GM19468 (cell line): ENCODE results near the gene ZNF155.

Source experiments
- ATAC-seq: cut with Tn5 transposase; IDR thresholded peaks from one replicate; pipeline ENCODE4 v1.9.1; 2021; ENCODE audit warnings: mild to moderate bottlenecking, moderate library complexity, moderate number of reproducible peaks; ENCODE audit not compliant: unreplicated experiment; ENCODE audit errors: extremely low read depth

Gene ZNF155

DNA sequence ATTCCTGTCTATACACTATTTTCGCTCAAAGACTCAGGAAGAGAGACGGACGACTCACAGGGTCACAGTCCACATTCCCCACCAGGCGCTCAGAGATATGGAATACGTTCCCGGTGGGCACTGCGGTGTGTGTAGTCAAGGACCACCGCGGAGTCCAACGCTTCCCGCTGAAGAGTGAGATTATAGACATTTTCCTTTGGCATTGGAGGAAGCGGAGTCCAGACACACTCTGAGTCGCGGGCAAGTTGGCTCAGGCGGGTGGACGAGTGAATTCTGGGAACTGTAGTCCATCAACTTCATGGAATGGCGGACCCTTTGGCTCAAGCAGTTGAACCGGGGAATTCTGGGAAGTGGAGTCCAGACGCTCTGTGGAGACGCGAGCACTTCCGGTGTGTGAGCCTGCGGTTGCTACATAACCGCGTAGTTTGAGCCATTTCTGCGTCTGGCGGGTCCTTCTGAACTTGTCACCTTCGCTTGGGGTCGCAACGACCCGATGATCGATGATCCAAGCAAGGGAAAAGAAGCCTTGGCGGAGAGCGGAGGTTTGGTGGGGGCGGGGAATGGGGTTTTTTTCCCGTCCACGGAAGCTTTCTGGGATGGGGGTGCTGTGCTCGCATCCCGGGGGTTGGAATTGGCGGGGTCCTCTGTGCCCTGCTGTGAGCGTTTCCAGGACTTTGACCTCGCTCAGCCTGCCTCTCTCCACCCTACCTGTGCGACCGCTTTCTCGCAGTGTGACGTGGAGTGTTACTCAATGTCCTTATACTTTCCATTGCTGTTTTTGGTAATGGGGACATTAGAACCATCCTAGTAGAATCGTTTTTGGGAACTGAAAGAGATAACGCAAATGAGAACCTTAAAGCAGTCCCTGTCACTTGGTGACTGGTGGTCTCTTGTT, 18.8 kb downstream of the ZNF155 start, which contains the start of gene ZNF230:
Gene ZNF230 (plus strand): TSS at position 392 of the 895 bp plus-strand sequence. CDS start 4,122 bp downstream, outside the sequence.
- ATAC-seq = peak; percentile 35

DNA sequence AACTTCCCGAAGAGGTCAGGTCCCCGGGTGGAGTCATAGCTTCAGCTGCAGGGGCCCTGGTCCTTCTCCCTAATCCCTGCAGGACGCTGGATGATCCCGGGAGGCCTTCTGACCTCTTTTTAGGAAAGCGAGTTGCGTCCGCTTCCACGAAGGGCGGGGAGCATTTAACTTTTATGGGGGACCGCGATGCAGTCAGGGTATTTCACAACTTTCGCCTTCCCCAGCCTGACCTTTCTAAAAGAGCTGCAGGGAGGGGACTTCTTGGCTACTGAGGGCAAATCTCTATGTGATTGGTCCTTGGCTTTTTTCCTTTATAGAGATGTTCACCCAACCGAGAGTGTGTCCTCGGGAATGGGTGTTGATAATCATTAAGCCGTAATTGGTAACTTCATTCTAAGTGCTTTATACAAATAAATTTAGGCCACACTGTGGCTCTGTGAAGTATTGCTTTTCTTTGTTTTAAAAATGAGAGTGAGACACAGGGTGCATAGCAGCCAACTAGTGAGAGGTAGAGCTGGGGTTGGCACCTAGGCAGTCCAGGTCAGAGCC, 19.5 kb downstream of the ZNF155 start:
- ATAC-seq = no peak

DNA sequence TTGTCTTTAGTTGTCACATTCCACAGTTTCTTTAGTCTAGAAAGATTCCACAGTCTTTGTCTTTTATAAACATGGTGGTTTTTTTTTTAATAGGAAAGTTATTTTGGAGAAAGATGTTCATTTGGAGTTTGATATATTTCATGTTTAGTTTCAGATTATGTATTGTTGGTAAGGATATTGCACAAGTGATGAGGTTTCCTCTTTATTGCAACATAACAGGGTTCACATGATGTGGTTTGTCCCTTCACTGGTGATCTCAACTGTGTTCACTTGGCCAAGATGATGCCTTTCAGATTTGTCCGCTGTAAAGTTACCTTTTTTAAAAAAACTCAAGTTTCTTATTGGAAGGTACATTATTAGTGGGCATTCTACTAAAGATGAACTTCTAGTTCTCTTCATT, 22.0 kb downstream of the ZNF155 start:
- no peak for ATAC-seq

DNA sequence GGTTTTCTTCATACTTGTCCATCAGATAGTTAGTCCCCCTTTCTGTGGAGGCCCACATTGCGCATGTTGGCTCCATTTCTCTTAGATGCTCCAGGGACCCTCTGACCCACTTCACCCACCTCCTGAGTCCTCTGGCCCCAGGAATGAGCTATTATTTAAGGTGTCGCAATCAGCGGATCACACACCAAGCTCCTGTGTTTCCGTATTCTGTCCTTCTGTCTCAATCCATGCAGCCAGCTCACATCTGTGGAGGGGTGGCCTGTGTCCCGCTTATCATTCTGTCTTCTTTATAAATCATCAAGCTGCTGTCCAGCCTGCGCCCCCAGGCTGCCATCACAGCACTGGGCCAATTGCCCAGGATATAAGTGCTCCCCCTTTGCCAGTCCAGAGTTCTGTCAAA, 23.5 kb downstream of the ZNF155 start:
- no peak for ATAC-seq

DNA sequence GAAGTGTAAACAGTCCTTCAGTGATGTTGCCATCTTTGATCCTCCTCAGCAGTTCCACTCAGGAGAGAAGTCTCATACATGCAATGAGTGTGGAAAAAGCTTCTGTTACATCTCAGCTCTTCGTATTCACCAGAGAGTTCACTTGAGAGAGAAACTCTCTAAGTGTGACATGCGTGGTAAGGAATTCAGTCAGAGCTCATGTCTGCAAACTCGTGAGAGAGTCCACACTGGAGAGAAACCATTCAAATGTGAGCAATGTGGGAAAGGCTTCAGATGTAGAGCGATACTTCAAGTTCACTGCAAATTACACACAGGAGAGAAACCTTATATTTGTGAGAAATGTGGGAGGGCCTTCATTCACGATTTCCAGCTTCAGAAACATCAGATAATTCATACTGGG, 26.5 kb downstream of the ZNF155 start:
- ATAC-seq = no peak

DNA sequence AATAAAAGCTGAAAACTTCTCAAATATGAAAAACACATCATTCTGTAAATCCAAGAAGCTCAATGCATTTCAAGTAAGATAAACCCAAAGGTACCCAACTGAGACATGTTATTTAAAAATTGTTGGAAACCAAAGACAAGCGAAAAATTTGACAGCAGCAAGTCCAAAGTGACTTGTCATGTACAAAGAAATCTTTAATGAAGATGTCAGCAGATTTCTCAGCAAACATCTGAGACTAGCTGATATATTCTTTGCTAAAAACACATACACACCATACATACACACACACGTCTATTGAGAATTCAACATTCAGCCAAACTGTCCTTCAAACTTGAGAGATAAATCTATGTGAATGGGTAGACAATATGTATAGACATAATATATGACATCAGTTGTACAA, 35.5 kb downstream of the ZNF155 start:
- no peak for ATAC-seq

DNA sequence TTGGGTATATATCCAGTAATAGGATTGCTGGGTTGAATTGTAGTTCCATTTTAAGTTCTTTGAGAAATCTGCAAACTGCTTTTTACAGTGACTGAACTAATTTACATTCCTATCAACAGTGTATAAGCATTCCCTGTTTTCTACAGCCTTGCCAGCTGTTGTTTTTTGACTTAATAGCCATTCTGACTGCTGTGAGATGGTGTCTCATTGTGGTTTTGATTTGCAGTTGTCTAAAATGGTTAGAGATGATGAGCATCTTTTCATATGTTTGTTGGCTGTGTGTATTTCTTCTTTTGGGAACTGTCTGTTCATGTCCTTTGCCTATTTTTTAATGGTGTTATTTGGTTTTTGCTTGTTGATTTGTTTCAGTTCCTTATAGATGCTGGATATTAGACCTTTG, 37.2 kb downstream of the ZNF155 start:
- no peak for ATAC-seq

DNA sequence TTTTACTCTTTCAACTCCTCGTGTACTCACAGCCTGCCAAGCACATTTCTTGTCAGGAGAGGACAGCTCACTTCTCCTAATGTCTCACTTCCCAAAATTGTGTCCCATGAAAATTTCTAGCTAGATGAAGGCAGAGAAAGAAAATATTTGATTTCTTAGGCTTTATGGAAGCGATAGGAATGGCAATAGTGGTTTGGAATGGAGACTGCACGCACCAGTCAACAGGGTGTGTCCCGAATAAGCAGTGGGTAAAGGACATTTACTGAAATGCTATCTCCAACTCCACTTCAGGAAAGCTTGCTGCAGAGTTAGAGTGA, 40.9 kb downstream of the ZNF155 start:
- ATAC-seq = no peak

DNA sequence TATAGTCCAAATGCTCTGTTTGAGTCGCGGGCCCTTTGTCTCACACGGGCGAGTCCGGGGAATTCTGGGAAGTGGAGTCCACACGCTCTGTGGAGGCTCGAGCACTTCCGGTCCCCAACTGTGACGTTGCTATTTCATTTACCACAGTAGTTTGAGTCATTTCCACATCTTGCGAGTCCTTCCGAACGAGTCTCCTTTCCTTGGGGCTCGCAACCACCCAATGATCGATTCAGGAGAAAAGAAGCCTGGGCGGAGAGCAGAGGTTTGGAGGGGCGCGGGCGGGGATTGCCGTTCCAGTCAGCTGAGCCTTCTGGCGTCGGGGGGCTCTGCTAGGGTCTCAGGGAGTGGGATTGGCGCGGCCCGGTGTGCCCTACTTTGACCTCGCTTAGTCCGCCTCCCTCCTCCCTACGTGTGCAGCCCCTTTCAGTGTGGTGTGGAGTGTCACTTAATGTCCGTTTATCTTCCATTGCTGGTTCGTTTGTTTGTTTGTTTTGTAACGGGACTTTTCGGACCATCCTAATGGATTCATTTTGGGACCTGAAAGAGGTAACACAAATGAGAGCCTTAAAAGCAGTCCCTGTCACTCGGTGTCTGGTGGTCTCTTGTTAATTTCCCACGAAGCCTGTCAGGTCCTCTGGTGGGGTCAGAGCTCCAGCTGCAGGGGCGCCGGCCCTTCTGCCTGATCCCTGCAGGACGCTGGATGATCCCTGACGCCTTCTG, 41.4 kb downstream of the ZNF155 start, which contains the start of gene ZNF222:
Gene ZNF222 (plus strand): TSS at position 163 of the 720 bp plus-strand sequence. CDS start 58 bp downstream, at position 221.
- ATAC-seq = peak; percentile 71

DNA sequence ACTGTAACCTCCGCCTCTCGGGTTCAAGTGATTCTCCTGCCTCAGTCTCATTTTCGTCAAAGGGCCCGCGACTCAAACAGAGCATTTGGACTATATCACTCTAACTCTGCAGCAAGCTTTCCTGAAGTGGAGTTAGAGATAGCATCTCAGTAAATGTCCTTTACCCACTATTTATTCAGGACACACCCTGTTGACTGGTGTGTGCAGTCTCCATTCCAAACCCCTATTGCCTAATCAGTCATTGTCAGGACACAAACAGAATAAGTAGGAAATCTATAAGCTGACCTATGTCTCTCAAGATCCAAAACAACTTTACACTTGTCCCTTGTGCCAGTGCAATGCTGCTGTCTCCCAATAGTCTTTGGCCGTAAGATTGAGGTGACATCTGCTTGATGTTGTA, 42.6 kb downstream of the ZNF155 start:
- ATAC-seq = no peak

DNA sequence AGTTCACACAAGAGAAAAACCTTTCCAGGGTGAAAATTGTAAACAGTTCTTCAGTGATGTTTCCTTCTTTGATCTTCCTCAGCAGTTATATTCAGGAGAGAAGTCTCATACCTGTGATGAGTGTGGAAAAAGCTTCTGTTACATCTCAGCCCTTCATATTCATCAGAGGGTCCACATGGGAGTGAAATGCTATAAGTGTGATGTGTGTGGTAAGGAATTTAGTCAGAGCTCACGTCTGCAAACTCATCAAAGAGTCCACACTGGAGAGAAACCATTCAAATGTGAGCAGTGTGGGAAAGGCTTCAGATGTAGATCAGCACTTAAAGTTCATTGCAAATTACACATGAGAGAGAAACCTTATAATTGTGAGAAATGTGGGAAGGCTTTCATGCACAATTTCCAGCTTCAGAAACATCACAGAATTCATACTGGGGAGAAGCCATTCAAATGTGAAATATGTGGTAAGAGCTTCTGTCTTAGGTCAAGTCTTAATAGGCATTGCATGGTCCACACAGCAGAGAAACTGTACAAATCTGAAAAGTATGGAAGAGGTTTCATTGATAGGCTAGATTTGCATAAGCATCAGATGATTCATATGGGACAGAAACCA, 48.1 kb downstream of the ZNF155 start:
- no peak for ATAC-seq

DNA sequence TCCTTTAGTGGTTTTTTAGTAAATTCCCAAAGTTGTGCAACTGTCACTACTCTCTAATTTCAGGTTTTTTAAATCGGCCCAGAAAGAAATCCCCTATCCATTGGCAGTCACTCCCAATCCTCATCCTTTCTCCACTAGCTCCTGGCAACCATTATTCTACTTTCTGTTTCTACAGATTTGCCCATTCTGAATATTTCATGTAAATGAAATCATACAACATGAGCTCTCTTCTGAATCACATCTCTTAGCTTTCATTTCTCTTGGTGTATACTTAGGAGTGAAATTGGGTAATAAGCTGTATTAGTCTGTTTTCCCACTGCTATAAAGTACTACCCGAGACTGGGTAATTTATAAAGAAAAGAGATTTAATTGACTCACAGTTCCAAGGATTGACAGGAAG, 58.2 kb downstream of the ZNF155 start:
- ATAC-seq = no peak
